Stimulated activated naive CD4-positive, alpha-beta T cell treated with Interleukin-2 at 50 U/mL for 16 hours (primary cell): ENCODE measurements around the gene AGBL5.
"Not testable (repeated sequence)": the region's sequence is repeated elsewhere in the genome, so short reads cannot be mapped to it uniquely, and the experiment has no call there.

Source experiments
- DNase-seq: peaks from one replicate; lab custom pipeline; 2025; lab: John Stamatoyannopoulos, UW

Gene AGBL5

DNA sequence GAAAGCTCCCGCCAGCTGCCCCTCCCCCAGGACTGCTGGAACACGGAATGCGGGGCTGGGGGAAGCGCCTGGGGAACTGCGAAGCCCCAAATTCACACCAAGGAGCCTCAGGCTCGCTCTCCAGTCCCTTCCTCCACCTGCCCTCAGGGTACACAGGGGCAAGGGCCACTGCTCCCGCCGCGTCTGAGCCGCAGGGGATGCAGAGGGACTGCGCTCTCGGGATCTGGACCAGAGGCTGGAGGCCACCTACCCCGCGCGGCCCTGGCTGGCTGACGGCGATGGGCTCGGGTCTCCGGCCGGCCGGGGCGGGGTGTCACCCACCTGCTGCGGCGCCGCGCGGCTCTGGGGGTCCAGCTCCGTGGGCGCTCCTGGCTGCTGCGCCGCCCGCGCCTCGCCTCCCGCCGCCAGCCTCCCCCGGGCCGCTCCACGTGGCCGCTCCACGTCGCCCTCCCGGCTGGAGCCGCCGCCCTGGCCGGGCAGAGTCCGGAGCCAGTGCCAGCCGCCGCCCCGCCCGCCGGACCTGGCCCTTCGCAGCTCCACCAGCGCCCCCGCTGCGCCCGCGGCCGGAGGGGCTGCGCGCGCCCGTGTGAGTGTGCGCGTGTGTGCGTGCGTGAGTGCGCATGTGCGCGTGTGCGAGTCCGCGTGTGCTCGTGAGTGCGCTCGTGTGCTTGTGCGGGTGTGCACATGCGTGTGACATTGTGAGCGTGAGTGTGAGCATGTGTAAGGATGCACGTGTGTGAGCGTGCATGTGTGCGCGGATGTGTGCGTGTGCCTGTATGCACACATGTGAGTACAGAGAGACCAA lies 67.3 kb downstream of the AGBL5 start, which contains the start of gene CGREF1:
TSS of gene CGREF1 (minus strand) at position 604 of the 805 bp plus-strand sequence. CDS start 14,762 bp downstream, outside the sequence.
- DNase-seq, result no peak

GRCh38 chr2:27119330-27119670 lies 67.8 kb downstream of the AGBL5 start:
- DNase-seq, result not testable (repeated sequence)
